Measurements from ENCODE around the gene LILRA5. TPM values are rescaled to one million over a fixed set of nuclear protein-coding genes. Genes with fewer than 3 reads are reported as not detected.

The LILRA5 gene
- total and polyA plus RNA-seq, 8 donors, result 0.44 to 52.8 (median 0.84) TPM; not detected in 1

DNA sequence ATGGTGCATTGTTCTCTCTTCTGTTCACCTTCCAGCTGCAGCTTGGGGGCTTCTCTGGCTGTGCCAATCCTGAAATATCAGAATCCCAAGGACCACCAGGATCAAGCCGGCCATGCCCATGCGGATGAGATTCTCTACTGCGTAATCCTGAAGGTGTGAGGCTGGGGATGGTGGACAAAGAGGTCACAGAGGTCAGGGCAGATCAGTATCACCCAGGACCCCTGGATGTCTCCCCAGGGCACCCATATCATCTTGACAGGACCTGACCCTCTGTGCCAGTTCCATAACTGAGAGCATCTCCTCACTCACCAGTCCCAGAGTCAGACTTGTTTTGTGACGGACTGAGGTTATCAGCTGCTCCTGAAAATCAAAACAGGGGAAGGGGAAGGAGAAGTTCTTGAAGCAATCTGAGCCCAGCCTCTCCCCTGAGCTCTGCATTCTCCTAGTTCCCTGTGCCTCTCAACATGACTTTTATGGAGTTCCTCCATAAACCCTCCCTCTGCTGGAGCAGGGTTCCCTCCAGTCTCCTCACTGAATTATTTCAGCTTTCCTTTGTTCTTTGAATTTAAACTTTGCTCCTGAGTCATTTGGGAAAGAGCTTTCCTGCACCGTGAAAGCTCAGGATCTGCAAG, 5.5 kb downstream of the LILRA5 start:
- H3K27me3 ChIP-seq, result peaks cover 0 to 56% of the 10 kb centered on the region in 2 donors
- DNase-seq (no peak), ATAC-seq (no peak)
- peaks cover 0 to 50% of the 10 kb centered on the region in 2 donors for H3K4me1 ChIP-seq
- H3K36me3 ChIP-seq, result peaks cover 0 to 40% of the 10 kb centered on the region in 2 donors
- H3K4me3 ChIP-seq, result no peak overlapping the region
- H3K9me3 ChIP-seq, result no peaks in the 10 kb centered on the region
- no peak overlapping the region for H3K27ac ChIP-seq
- intact Hi-C loops (cut with DNase I), result no loop called here
- TF ChIP-seq, protein P1, sequence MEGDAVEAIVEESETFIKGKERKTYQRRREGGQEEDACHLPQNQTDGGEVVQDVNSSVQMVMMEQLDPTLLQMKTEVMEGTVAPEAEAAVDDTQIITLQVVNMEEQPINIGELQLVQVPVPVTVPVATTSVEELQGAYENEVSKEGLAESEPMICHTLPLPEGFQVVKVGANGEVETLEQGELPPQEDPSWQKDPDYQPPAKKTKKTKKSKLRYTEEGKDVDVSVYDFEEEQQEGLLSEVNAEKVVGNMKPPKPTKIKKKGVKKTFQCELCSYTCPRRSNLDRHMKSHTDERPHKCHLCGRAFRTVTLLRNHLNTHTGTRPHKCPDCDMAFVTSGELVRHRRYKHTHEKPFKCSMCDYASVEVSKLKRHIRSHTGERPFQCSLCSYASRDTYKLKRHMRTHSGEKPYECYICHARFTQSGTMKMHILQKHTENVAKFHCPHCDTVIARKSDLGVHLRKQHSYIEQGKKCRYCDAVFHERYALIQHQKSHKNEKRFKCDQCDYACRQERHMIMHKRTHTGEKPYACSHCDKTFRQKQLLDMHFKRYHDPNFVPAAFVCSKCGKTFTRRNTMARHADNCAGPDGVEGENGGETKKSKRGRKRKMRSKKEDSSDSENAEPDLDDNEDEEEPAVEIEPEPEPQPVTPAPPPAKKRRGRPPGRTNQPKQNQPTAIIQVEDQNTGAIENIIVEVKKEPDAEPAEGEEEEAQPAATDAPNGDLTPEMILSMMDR (IDR thresholded peaks at IDR 0.05), result no peak

DNA sequence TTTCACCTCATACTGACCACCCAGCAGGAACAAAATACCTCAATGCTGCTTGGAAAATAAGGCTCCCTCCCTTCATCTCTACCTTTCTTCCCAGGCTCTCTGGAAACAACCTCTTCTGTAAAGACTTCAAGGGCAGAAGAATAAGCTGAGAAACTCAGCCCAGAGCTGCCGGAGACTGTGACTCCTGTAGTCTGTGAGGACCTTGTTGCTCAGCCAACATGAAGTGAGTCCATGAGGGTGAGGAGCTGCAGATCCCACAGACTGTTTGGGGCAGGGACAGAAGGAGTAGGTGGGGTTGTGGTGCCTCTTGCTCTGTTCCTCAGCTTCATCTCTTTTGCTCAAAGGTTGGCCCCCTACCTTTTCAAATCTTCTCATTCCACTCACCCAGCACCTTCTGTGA, 7.8 kb downstream of the LILRA5 start:
- TF ChIP-seq, protein P1 (IDR thresholded peaks at IDR 0.05), result no peak
- no peak for DNase-seq
- peaks cover 0 to 47% of the 10 kb centered on the region in 2 donors for H3K4me1 ChIP-seq
- intact Hi-C loops (cut with DNase I), result no loop called here
- H3K27ac ChIP-seq, result no peak overlapping the region
- H3K9me3 ChIP-seq, result no peaks in the 10 kb centered on the region
- H3K4me3 ChIP-seq, result no peak overlapping the region
- H3K36me3 ChIP-seq, result peaks cover 0 to 28% of the 10 kb centered on the region in 2 donors
- ATAC-seq, result no peak
- peaks cover 0 to 34% of the 10 kb centered on the region in 2 donors for H3K27me3 ChIP-seq

GRCh38 chr19:54302257-54302656, 10.7 kb downstream of the LILRA5 start:
- intact Hi-C loops (cut with DNase I), result no loop called here
- Histone ChIP-seq H3K4me1 (peaks cover 0 to 60% of the 10 kb centered on the region in 2 donors), H3K36me3 (peaks cover 0 to 13% of the 10 kb centered on the region in 2 donors), H3K27me3 (peaks cover 0 to 43% of the 10 kb centered on the region in 2 donors), H3K27ac (peak overlapping the region in 1 of 2 donors; percentile 72), H3K9me3 (no peaks in the 10 kb centered on the region), H3K4me3 (no peak overlapping the region)
- TF ChIP-seq, protein P1 (IDR thresholded peaks at IDR 0.05), result no peak
- DNase-seq (no peak), ATAC-seq (no peak)

- intact Hi-C loops (cut with DNase I), result loop anchor here in 1 of 2 donors (10.0 kb wide), 1 partner anchor 275 kb away; the partner anchor contains the start of gene LILRA2
- Histone ChIP-seq H3K9me3 (no peaks in the 10 kb centered on the region), H3K27ac (peak overlapping the region in 1 of 2 donors; percentile 63), H3K4me3 (no peak overlapping the region), H3K4me1 (peaks cover 0 to 52% of the 10 kb centered on the region in 2 donors), H3K27me3 (peaks cover 0 to 38% of the 10 kb centered on the region in 2 donors), H3K36me3 (no peaks in the 10 kb centered on the region)
- DNase-seq, result no peak
- ATAC-seq, result no peak
- TF ChIP-seq, protein P1 (IDR thresholded peaks at IDR 0.05), result no peak
These were observed 13.5 kb downstream of the LILRA5 start for GRCh38 chr19:54299515-54299914.

DNA sequence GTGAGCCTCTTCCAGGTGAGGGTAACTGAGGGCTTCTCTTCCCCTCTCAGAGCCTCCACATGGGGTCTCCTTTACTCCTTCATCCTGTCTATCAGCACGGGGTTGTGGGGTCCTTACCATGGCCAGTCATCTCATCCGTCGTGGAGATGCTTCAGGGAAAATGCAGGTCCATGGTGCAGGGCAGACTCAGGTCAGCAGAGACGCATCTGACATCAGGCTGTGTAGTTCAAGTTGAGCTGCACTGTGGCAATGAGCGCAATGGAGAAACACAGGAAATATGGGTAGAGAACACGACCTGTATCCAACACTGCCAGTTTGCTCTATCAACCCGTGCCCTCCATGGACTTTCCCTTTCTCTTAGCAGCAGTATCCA, 13.9 kb downstream of the LILRA5 start:
- no peak for ATAC-seq
- no peak for DNase-seq
- Histone ChIP-seq H3K27me3 (peaks cover 0 to 38% of the 10 kb centered on the region in 2 donors), H3K9me3 (no peaks in the 10 kb centered on the region), H3K4me3 (no peak overlapping the region), H3K36me3 (no peaks in the 10 kb centered on the region), H3K27ac (peak overlapping the region in 1 of 2 donors; percentile 63), H3K4me1 (peaks cover 0 to 48% of the 10 kb centered on the region in 2 donors)
- intact Hi-C loops (cut with DNase I), result loop anchor here in 1 of 2 donors (10.0 kb wide), 1 partner anchor 276 kb away; the partner anchor contains the start of gene LILRA2
- TF ChIP-seq, protein P1 (IDR thresholded peaks at IDR 0.05), result no peak

Data from left lung (tissue), 10 donors.